IPS DF 6.9 (cell line): ENCODE results near the gene LRRC49.

Experiments used
- DNase-seq: peaks from one replicate; pipeline ENCODE4 v3.0.0-alpha.2; 2013; ENCODE audit warnings: low read depth, low spot score
- H3K27ac ChIP-seq: one replicate; pipeline ENCODE4 v1.5.1; 2013; ENCODE audit warnings: low read length, control low read depth
- H3K27me3 ChIP-seq: 2 replicates; pipeline ENCODE4 v1.6.1; 2013; ENCODE audit warnings: mild to moderate bottlenecking, low read length; ENCODE audit not compliant: control insufficient read depth, insufficient read depth
- H3K36me3 ChIP-seq: 2 replicates; pipeline ENCODE4 v1.6.1; 2013; ENCODE audit warnings: low read length; ENCODE audit not compliant: control insufficient read depth, insufficient read depth
- H3K4me1 ChIP-seq: 2 replicates; pipeline ENCODE4 v1.6.1; 2013; ENCODE audit warnings: low read length; ENCODE audit not compliant: control insufficient read depth, insufficient read depth
- H3K4me3 ChIP-seq: 2 replicates; pipeline ENCODE4 v1.5.1; 2013; ENCODE audit warnings: mild to moderate bottlenecking, low read length
- H3K9me3 ChIP-seq: 2 replicates; pipeline ENCODE4 v1.6.1; 2013; ENCODE audit warnings: low read length, inconsistent platforms; ENCODE audit not compliant: control insufficient read depth, insufficient read depth
- WGBS: extraction: QIAGEN DNeasy Blood & Tissue Kit; methylation state at CpG from one replicate; pipeline ENCODE4 v1.1.7; 2013; ENCODE audit warnings: mixed read lengths, missing lambda C conversion rate; ENCODE audit not compliant: insufficient read length, insufficient coverage; 5-methylcytosine and 5-hydroxymethylcytosine counted together

Gene LRRC49

DNA sequence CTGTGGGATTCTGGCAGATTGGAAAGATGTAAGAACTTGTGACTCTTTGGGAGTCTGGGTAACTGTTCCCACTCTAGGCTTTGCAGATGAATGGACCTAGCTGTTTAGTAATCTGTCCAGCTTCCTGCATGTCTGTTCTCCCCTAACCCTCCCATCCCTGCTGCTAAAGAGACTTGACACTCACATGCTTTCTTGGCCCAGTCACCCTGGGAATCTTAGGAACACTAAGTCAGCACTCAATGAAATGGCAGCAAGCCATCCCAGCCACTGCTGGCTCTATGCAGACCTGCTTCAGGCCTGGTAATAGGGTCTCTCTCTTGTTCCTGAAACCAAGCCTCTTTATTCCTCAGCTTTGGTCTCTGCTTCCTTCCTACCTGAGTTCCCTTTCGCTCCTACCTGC is 158.9 kb downstream of the LRRC49 start:
- no peak for DNase-seq
- no peaks in the 10 kb centered on the region for H3K36me3 ChIP-seq
- no peaks in the 10 kb centered on the region for H3K9me3 ChIP-seq
- no peaks in the 10 kb centered on the region for H3K4me1 ChIP-seq
- H3K4me3 ChIP-seq, result no peak overlapping the region
- no CpG with 5 or more reads among the region's 1 CpG for WGBS
- H3K27ac ChIP-seq, result no peak overlapping the region
- no peaks in the 10 kb centered on the region for H3K27me3 ChIP-seq

DNA sequence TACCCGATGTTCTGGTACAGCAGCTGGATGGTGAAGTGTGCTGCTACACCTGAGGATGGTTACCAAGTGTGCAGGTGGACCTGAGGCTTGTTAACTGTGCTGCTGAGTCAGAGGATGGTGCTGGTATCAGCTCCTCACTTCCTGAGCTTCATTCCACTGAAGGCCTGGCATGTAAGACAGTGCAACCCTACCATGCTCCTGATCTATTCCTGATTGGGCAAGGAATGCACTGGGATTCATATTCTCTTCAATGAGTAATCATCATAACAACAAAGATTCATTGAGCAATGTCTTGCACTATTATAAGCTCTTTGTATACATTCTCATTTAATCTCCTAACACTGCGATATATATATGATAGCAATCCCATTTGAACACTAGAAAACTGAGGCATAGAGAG is 159.7 kb downstream of the LRRC49 start:
- no peaks in the 10 kb centered on the region for H3K4me1 ChIP-seq
- no peak for DNase-seq
- H3K27me3 ChIP-seq, result no peaks in the 10 kb centered on the region
- WGBS, result no CpG with 5 or more reads among the region's 2 CpGs
- no peak overlapping the region for H3K27ac ChIP-seq
- no peaks in the 10 kb centered on the region for H3K9me3 ChIP-seq
- H3K36me3 ChIP-seq, result no peaks in the 10 kb centered on the region
- no peak overlapping the region for H3K4me3 ChIP-seq

DNA sequence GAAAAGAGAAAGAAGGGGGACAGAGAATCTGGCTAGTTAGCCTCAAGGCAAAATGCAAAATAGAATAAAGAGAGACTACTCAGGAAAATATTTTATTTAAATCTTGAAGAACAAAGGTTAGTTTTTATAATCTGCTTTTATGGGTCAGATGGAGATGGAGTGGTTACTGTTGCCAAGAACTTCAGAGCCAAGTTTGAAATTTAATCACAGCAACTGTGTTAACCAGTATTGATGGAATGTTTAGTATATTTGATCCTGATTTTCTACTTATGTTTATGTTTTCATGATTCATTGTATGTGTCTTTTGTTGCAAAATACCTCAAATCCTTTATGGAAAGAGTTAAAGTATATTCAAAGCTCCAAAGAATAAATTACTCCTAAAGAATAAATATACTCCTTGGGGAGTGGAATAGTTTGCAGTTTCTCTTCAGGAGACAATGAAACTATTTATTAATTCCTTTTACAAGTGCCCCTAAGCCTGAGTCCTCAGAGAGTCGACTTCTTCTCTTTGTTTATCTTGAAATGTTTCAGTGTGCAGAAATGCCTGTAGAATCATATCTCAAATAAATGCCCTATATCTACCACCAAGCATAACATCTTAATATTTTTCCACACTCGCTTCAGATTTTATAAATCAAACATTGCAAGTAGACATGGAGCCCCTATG is 161.8 kb downstream of the LRRC49 start:
- Histone ChIP-seq H3K27ac (no peak overlapping the region), H3K27me3 (no peaks in the 10 kb centered on the region), H3K4me3 (no peak overlapping the region), H3K4me1 (no peaks in the 10 kb centered on the region), H3K36me3 (no peaks in the 10 kb centered on the region), H3K9me3 (no peaks in the 10 kb centered on the region)
- WGBS, result no CpG with 5 or more reads among the region's 2 CpGs
- no peak for DNase-seq

DNA sequence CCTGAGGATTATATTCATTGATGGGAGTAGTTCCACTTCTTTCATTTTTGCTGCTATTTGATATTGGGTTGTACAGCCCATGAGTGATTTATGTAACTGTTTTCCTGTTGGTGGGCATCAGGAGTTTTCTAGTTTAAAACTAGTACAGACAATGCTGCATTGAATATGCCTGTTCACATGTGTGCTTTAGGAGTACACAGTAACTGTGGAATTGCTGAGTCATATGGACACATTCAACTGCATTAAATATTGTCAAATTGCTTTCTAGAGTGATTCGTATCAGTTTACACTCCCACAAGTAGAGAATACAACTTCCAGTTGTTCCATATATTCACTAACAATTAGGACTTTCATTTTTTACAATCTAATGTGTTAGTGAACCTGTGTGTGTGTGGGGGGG is 162.8 kb downstream of the LRRC49 start:
- Histone ChIP-seq H3K9me3 (no peaks in the 10 kb centered on the region), H3K36me3 (no peaks in the 10 kb centered on the region), H3K4me3 (no peak overlapping the region), H3K4me1 (no peaks in the 10 kb centered on the region), H3K27me3 (no peaks in the 10 kb centered on the region), H3K27ac (no peak overlapping the region)
- DNase-seq, result no peak
- no CpG with 5 or more reads among the region's 1 CpG for WGBS

DNA sequence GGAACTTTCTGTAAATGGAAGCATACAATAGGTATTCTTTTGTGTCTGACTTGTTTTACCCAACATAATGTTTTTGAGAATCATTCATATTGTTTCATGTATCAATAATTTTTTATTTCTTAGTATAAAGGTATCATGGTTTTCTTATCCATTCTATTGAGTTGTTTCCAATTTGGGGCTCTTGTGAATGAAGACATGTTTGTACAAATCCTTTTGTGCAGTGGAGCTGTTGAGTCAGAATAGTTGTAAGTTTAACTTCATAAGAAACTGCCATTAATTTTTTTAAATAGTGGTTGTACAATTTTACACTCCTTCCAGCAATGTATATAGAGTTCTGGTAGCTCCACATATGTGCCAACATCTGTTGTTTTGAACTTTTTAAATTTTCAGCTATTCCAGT is 163.5 kb downstream of the LRRC49 start:
- no peak overlapping the region for H3K4me3 ChIP-seq
- H3K36me3 ChIP-seq, result no peaks in the 10 kb centered on the region
- no peak for DNase-seq
- no peak overlapping the region for H3K27ac ChIP-seq
- no peaks in the 10 kb centered on the region for H3K4me1 ChIP-seq
- H3K9me3 ChIP-seq, result no peaks in the 10 kb centered on the region
- H3K27me3 ChIP-seq, result no peaks in the 10 kb centered on the region

DNA sequence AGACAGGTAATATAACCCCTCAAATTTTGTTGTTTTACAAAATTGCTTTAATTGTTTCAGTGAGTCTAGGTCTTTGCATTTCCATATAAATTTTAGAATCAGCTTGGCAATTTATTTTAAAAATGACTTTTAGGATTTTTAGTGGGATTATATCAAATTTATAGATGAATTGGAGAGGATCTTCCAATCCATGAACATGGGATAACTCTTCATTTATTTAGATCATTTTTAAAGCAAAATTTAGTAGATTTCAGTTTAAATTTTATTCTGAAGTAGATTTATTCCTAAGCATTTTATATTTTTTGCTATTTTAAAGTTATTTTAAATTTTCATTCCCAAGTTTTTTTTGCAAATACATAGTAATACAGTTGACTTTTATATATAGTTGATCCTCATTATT is 164.5 kb downstream of the LRRC49 start:
- DNase-seq, result no peak
- Histone ChIP-seq H3K27ac (no peak overlapping the region), H3K4me1 (no peaks in the 10 kb centered on the region), H3K27me3 (no peaks in the 10 kb centered on the region), H3K4me3 (no peak overlapping the region), H3K9me3 (no peaks in the 10 kb centered on the region), H3K36me3 (no peaks in the 10 kb centered on the region)

DNA sequence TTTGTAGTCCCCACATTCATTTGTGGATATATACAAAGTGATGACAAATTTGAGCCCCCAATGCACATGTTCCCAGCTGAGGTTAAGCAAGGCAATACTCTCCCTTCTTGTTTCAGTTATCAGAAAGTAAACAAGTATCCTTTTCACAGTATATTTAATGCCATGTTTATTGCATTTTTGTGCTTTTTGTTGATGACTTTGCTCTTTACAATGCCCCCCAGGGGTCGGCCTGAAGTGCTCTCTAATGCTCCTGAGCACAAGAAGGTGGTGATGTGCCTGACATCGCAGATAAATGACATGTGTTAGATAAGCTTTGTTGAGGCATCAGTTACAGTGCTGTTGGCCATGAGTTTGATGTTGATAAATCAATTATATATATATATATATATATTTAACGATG is 165.0 kb downstream of the LRRC49 start:
- WGBS, result no CpG with 5 or more reads among the region's 3 CpGs
- Histone ChIP-seq H3K4me3 (no peak overlapping the region), H3K27ac (no peak overlapping the region), H3K36me3 (no peaks in the 10 kb centered on the region), H3K9me3 (no peaks in the 10 kb centered on the region), H3K4me1 (no peaks in the 10 kb centered on the region), H3K27me3 (no peaks in the 10 kb centered on the region)
- DNase-seq, result no peak

DNA sequence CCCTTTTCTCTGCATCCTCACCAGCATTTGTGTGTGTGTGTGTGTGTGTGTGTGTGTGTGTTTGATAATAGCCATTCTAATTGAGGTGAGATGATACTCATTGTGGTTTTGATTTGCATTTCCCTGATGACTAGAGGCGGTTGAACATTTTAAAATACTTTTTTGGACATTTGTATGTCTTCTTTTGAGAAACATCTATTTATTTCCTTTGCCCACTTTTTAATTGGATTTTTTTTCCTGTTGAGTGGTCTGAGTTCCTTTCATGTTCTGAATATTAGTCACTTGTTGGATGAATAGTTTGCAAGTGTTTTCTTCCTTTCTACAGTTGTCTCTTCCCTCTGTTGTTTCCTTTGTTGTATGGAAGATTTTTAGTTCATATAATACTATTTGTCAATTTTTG is 168.4 kb downstream of the LRRC49 start:
- no peak for DNase-seq
- WGBS, result no CpG with 5 or more reads among the region's 1 CpG
- H3K27ac ChIP-seq, result no peak overlapping the region

DNA sequence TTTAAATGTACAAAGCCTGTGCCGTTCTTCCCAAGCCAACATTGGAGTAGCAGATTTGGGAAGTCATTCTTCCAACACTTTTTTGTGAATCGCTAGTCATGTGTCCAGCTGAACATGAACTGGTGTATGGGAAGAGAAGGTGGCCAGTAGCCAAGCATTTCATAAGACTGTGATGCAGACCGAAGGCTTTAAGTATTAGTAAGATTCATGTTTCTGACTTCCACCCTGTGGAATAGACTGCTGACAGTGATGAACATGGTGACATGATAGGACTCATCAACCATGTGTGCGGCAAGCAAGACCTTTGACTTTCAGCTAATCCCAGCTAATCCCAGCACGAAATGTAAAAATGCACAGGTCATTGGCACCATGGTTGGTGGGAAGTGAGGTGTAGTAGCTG is 174.4 kb downstream of the LRRC49 start:
- Histone ChIP-seq H3K4me1 (no peaks in the 10 kb centered on the region), H3K36me3 (no peaks in the 10 kb centered on the region), H3K9me3 (no peaks in the 10 kb centered on the region), H3K27me3 (no peaks in the 10 kb centered on the region; the same call in 1 of the 2 replicates), H3K27ac (no peak overlapping the region), H3K4me3 (no peak overlapping the region)
- no peak for DNase-seq
- no CpG with 5 or more reads among the region's 5 CpGs for WGBS

More for the DNA sequence above, 168.4 kb downstream of the LRRC49 start:
- Histone ChIP-seq H3K4me3 (no peak overlapping the region), H3K27me3 (no peaks in the 10 kb centered on the region; the same call in 1 of the 2 replicates), H3K4me1 (no peaks in the 10 kb centered on the region), H3K36me3 (no peaks in the 10 kb centered on the region), H3K9me3 (no peaks in the 10 kb centered on the region)

DNA sequence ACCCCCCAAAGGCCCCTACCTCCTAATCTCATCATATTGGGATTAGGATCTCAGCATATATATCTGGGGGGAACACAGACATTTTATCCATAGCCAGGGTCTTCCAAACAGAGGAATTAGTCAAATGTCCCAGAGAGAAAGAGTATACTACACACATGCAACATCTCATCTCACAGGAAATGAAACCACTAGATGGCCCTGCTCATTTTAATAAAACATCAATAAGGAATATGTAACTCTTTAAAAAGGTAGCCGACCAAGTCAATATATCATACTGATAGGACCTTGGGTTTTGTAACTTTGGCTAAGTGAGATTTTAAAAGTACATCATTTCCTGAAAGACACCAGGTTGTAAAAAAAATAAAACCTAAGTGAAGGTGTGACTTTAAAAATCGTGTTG is 177.1 kb downstream of the LRRC49 start:
- Histone ChIP-seq H3K9me3 (no peaks in the 10 kb centered on the region; the same call in 1 of the 2 replicates), H3K4me1 (no peaks in the 10 kb centered on the region), H3K4me3 (no peak overlapping the region), H3K36me3 (no peaks in the 10 kb centered on the region), H3K27me3 (no peaks in the 10 kb centered on the region; the same call in 1 of the 2 replicates), H3K27ac (no peak overlapping the region)
- no CpG with 5 or more reads among the region's 2 CpGs for WGBS
- no peak for DNase-seq

DNA sequence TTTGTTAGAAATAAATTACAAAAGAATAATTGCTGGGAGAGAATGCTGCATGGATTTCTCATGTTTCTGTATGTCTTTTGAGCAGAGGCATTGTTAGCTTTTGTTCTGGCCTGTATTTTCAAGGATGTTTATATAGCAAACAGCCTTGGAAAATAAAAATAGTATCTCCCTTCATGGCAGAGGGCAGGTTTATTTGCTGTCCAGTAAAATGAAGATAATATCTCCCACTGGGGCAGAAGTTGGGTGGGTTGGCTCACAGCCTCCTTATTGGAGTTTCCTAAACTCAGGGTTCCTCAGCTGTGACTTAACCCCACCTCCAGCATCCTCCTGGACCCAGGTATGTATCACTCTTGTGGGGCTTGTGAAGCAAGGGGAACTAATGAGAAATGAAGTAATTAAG is 178.9 kb downstream of the LRRC49 start:
- Histone ChIP-seq H3K9me3 (no peaks in the 10 kb centered on the region; the same call in 1 of the 2 replicates), H3K27me3 (no peaks in the 10 kb centered on the region), H3K27ac (no peak overlapping the region), H3K4me3 (no peak overlapping the region), H3K36me3 (no peaks in the 10 kb centered on the region), H3K4me1 (no peaks in the 10 kb centered on the region)
- DNase-seq, result no peak
